HUDEP-2 (cell line): ENCODE results near the gene NEGR1.

Experiments used
- DNase-seq, 76 experiments: peaks; one replicate each; lab custom pipeline; 2025; ENCODE audit not compliant: unreplicated experiment in 76 of 76; lab: John Stamatoyannopoulos, UW

The NEGR1 gene

DNA sequence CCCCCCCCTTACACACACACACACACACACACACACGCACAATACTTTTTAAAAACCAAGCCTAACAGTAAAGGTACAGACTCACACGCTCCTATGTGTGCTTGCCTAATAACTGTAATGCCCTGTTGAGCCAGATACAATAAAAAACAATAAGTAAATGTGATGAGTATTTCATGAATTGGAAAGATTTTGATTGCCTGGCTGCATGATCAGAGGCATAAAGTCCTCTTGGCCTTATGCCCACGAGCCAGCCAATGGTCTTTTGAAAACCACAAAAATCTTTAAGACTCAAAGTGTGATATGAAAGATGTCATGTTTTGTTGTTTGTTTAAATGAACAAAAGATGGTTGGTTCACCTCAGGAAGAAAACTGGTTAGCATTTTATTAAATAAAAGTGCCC, 759.6 kb downstream of the NEGR1 start:
- no peak for DNase-seq

- peak in 10 of 76 experiments; percentile 1 to 19 (median 5) for DNase-seq
These were observed 760.6 kb downstream of the NEGR1 start for GRCh38 chr1:71521655-71522264.

DNA sequence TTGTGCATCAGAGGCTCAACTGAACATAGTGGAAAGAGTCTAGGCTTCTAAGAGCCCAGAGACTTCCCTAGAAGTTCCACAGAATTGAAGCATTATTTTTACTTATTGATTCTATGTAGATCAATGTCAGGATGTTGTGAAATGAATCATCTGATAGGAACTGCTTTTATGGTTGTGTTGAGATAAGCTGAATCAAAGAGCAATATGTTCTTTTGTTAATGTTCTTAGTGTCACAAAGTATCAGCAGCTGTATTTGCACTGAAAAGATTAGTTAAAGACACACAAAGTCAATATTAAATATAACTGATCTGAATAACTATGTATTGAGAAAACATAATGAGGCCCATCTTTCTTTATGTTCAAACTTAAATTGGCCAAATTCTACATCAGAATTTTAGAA, 770.8 kb downstream of the NEGR1 start:
- DNase-seq: no peak

DNA sequence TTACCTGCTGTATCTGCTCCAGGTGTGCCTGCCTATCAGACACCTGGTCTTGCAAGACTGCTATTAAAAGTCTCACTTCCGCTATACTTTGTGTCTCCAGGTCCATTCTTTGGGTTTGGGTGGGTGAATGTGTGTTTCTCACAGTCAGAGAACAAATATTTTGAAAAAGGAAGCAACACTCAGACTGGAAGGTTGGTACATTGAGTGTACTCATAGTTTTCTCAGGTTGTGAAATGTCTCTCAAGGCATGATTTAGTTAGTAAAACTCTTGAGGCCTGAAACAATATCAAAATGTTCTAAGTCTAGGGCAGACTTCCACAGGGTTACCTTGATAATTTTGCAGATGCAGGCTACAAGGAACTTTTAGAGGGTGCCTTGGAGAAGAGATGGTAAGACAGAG, 771.6 kb downstream of the NEGR1 start:
- DNase-seq: no peak

DNA sequence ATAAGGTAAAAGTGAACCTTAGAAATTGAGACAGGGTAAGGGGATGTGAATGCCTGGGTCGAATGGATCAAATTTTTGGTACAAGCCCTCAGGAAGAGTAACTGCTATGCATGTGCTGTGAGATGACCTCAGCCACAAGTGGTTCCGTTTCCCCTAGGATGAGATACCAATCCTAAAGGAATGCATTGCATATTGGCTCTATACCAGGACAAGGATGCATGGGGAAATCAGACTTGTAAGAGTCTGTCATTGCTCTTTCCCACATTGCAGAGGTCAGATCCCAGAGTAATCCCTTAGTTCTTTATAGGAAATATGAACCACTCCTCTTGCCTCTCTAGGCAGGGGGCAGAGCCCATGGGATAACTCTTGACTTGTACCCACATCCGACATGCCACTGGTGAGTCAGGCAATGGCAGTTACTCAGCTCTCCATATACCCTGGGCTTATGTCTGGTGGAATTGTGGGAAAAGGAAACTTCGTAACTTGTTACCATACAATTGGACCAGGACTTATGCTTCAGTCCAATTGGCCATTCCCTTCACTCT, 773.2 kb downstream of the NEGR1 start:
- no peak for DNase-seq

DNA sequence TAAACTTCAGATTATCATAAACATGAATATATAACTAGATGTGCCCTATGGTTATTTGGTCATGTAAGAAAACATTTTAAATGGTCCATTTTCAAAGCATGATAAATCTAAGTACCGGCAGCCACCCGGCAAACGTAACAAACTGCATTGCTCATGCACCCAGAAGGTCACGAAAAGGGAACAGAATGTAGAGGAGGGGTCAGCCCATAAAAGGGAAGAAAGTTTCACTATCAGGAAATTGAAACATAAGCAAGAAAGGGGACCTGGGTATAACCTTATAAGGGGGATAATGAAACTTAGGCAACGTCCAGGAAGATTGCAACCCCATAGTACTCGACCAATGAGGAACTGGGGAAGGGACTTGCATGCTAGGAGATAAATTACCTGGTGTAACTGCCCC, 780.3 kb downstream of the NEGR1 start:
- no peak for DNase-seq

DNA sequence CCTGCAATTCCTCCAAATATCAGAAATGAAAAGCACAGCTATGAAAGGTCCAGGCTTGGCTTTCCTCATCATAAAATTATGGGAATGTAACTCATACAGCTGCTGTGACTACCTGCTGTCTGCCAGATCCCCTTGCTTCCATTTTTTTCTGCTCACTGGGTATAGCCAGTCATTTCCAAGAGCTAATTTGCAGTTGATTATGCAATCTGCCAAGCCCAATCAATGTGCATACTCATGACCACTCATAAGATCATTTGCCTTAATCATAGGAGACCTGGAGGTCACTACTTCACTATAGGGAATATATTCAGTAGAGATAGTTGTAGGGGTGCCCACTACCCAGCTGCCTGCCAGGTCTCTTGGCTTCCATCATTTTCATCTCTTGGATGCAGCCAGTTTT, 783.8 kb downstream of the NEGR1 start:
- no peak for DNase-seq

- no peak for DNase-seq
These were observed 788.2 kb downstream of the NEGR1 start for GRCh38 chr1:71494163-71494562.

DNA sequence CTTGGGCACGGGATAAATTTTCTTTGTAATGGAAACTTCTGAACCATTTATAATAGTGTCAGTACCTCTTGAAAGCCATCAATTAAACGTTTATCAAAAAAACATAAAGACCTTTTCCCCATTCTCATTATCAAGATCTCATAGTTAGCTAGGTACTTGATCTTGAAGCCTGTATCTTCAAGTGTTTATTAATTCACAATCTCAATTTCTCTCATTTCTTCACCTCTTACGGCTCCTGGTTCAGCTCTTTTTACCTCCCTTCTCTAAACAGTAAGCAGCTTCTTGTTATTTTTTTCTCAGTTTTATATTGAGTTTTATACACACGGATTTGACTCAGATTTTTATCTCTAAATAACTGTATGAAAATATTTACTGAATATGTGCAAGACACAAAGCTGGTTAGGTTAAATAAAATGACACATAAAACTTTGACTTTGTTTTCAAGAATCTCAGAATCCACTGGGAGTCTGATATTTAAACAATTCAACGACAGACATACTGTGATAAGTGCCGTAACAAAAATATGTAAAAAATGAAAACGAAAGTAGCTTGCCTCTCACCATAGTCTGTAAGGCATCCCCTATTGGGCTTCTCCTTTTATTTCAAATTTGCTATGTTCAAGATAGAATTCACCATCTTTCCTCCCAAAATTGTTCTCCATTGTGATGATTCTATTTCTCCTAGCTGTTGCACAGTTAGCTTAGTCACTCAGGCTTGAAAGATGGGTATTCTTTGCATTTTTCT, 789.9 kb downstream of the NEGR1 start:
- DNase-seq: no peak

GRCh38 chr1:71490432-71490831, 791.9 kb downstream of the NEGR1 start:
- no peak for DNase-seq

GRCh38 chr1:71488555-71489252, 793.6 kb downstream of the NEGR1 start:
- no peak for DNase-seq

DNA sequence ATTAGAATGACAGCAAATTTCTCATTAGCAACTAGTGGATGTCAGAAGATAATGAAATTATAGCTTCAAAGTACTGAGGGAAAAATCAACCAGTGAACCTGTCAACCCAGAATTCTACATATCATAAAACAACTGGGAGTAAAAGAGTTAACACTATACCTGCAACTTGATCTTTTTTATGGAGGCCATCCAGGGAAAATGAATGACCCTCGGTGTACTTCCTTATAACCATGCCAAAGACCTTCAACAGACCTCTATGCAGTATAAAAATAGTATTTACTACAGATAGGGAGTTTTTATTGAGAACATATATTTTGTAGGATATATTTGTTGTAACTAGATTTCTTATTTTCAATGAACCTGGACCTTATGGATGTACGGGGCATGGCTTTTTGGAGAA, 809.0 kb downstream of the NEGR1 start:
- no peak for DNase-seq

- no peak for DNase-seq
These were observed 817.2 kb downstream of the NEGR1 start for GRCh38 chr1:71465093-71465492.

- DNase-seq: no peak
These were observed 818.3 kb downstream of the NEGR1 start for GRCh38 chr1:71464016-71464415.

DNA sequence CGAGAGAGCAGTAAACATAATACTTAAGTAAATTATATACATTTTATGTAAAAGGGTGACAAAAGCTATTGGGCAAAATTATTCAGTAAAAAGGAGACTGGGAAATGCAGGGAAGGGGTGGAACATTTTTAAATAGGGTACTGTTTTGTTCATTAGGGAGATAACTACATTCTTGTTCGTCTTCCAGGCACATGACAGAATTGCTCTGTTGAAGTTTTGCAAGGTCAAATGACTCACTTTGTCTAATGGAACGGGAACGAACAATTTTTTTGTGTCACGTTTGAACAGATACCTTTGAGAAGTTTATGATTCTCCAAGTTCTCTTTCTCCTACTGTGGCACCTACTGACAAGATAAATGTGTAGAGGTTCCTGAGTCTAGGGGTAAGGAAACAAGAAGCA, 819.2 kb downstream of the NEGR1 start:
- no peak for DNase-seq

- DNase-seq: no peak
These were observed 820.1 kb downstream of the NEGR1 start for GRCh38 chr1:71462247-71462646.

DNA sequence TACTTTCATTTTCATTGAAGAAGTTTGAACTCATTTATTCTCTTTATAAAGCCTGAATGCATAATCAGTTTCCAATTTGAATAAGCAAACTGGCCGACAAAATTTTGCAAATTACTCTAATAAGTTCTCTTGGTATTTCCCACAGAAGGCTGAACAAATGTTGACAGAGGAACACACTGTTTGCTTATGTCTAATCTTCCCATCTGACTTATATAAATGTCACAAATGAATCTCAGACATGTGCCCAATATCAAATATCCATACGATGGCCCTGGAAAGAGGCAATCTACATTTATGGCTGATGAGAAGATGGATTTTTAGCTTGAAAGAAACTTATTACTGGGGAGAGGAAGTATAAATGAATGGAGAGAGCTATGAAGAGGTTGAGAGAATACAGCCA, 820.9 kb downstream of the NEGR1 start:
- DNase-seq: no peak

- no peak for DNase-seq
These were observed 833.9 kb downstream of the NEGR1 start for GRCh38 chr1:71448444-71448843.

DNA sequence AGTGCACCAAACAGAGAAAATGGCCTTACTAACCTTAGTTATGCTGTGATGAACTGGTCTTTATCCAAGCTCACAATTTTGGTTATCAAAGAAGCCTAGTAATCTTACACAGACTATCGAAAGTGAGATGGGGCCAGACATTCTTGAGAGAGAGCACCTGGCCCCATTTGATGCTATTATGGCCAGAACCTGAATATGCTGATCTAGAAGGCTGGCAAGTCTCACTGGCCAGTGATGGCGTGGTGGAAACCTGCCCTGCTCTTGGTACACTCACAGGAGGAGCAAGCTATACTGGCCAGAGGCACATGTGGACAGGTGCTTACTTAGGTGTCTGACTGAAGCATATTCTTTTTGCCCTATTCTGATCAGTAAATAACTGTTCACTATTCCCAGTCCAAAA, 843.7 kb downstream of the NEGR1 start:
- no peak for DNase-seq

GRCh38 chr1:71435951-71436350, 846.4 kb downstream of the NEGR1 start:
- no peak for DNase-seq

GRCh38 chr1:71434240-71434639, 848.1 kb downstream of the NEGR1 start:
- no peak for DNase-seq

GRCh38 chr1:71428029-71428428, 854.3 kb downstream of the NEGR1 start:
- DNase-seq: no peak
